GM18507 (cell line): ENCODE measurements around the gene NUPR1.
"Not testable (repeated sequence)": the region's sequence is repeated elsewhere in the genome, so short reads cannot be mapped to it uniquely, and the experiment has no call there.

ENCODE experiments used
- DNase-seq: peaks from one replicate; pipeline ENCODE4 v3.0.0; 2011; ENCODE audit warnings: low read depth; ENCODE audit not compliant: insufficient read length; ENCODE audit errors: extremely low spot score
- FAIRE-seq: peaks from 2 replicates; lab custom pipeline; 2011; peaks lifted over from hg19 to GRCh38; lab: Jason Lieb, UNC

NUPR1 gene

DNA sequence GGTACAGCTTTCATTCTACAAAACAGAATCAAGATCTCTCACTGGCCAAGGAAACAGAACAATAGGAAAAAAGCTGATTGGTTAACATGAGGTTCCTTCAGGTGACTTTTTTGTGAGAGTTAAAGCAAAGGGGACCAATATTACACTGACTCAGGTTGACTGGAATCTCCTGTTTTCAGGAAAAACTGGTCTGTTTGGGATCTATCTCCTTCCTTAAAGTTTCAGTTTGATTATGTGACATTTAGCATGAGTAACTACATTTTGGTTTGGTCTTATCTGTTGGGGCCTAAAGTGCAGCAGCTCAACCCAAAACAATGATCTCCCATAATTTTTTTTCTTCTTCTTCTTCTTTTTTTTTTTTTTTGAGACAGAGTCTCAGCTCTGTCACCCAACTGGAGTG lies 9.7 kb downstream of the NUPR1 start:
- no peak for DNase-seq
- FAIRE-seq, result no peak

DNA sequence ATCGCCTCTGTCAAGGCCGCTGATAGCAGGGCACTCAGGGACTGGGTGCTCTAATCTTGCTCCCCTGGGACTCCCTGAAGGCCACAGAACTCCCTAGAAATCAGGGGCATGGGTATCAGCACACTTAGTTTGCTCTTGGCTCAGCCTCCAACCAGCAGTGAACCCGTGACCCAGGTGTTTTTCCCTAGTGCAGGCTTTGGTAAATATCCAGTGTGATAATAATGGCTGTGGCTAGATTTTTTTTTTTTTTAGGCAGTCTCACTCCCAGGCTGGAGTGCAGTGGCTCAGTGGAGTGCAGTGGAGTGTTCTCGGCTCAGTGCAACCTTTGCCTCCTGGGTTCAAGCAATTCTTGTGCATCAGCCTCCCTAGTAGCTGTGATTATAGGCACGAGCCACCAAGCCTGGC lies 10.3 kb downstream of the NUPR1 start:
- DNase-seq (no peak), FAIRE-seq (no peak)

DNA sequence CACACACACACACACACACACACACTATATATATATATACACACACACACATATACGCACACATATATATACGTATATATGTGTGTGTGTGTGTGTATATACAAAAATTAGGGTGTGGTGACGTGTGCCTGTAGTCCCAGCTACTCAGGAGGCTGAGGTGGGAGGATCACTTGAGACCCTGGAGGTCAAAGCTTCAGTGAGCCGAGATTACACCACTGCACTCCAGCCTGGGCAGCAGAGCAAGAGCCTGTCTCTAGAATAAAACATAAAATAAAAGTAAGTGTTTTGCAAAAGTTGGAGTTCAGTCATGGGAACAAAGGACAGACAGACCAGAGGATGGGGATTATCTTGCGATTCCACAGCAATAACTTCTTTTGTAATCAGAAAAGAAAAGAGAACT lies 10.8 kb downstream of the NUPR1 start:
- FAIRE-seq (no peak), DNase-seq (no peak)

DNA sequence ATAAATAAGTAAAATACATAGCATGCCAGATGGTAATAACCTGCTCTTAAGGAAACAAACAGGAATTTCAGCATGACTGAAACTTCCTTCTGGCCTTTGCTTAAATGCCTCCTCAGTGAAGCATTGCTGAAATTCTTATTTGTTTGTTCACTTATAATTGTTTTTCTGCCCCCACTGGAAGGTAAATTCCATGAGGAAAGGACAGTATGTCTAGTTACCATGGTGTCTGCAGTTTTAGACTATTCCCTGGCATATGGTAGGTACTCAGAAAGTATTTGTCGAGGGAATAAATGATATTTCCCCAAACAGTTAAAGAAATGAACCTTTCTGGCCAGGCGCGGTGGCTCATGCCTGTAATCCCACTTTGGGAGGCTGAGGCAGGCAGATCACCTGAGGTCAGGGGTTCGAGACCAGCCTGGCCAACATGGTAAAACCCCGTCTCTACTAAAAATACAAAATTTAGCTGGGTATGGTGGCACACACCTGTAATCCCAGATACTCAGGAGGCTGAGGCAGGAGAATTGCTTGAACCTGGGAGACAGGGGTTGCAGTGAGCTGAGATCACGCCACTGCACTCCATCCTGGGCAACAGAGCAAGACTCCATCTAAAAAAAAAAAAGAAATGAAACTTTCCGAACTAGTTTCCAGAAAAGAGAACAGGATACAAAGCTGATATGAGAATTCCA lies 11.5 kb downstream of the NUPR1 start:
- FAIRE-seq, DNase-seq: not testable (repeated sequence)

DNA sequence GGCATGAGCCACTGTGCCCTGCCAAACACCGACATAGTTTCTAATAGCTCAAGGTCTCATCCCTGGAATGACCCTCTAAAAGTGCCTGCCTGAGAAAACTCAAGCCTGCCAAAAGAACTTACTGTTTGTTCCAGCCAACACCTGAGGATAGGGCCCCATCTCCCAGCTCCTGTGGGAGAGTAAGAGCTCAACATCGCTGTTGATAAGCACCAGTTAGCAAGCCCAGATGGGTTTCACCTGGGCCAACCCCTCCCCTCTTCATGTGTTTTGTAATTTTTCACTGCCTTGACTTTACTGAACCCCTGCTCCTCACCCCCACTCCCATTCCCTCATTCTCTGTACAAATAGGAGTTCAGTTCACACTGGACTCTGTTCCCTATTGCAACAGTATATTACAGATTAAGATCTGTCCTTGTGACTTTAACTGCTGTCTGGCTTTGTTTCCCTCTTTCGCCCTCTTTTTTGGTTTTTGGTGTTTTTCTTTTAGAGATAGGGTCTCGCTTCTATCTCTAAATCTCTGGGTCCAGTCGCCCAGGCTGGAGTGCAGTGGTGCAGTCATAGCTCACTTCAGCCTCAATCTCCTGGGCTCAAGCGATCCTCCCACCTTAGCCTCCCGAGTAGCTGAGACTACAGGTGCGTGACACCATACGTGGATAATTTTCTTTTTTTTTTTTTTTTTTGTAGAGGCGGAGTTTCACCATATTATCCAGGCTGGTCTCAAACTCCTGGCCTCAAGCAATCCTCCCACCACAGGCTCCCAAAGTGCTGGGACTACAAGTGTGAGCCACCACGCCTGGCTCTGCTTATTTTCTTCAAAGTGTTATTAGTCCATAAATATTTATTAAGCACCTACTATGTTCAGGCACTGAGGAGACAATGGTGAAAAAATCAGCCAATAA lies 12.3 kb downstream of the NUPR1 start:
- FAIRE-seq, result no peak
- no peak for DNase-seq

DNA sequence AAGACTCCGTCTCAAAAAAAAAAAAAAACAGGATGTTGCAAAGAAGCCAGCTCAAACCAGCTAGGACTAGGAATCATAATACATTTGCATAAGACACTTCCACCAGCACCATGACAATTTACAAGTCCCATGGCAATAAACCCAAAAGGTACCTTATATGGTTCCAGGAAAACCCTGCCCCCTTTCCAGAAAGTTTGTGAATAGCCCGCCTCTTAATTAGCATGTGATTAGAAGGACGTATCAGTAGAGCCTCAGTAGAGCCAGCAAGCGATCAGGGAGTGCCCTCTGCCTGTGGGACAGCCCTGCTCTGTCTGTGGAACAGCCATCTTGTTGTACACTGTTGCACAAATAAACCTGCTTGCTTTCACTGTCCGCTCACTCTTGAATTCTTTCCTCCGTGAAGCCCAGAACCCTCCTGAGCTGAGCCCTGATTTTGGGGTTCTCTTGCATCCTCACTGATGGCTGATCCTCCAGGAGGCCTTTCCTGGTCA lies 14.0 kb downstream of the NUPR1 start:
- no peak for FAIRE-seq
- DNase-seq, result no peak

DNA sequence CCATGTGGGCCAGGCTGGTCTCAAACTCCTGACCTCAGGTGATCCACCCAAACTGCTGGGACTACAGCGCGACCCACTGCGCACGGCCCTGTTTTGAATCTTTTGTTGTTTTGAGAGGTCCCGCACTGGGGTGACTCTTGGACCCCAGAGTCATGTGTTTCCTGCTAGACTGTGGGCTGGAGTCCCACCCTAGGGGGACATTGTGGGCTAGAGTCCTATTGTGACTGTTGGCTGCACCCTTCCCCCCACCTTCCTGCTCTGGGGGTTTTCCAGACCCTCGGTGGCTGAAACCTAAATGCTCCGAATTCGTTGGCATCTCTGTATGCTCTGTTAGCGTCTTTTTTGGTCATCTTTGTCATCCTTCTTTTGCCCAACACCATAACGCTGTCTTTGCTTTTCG lies 16.0 kb downstream of the NUPR1 start:
- FAIRE-seq (no peak), DNase-seq (no peak)

DNA sequence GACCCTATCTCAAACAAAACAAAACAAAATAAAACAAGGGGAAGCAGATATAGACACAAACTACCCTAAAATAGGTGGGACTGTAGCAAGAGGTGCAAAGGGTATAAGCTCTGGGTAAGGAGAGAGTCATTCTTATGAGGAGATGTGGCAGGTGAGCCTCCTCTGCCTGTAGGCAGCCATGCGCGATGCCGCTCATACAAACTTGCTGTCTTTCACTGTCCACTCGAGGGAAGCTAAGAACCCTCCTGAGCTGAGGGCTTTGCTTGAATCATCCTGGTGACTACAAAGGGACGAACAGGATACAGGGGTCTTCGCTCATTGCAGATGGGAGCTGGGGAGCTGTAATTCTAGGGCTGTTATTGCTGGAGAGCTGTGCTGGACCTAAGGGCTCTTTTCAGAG lies 17.3 kb downstream of the NUPR1 start:
- FAIRE-seq (no peak), DNase-seq (no peak)

DNA sequence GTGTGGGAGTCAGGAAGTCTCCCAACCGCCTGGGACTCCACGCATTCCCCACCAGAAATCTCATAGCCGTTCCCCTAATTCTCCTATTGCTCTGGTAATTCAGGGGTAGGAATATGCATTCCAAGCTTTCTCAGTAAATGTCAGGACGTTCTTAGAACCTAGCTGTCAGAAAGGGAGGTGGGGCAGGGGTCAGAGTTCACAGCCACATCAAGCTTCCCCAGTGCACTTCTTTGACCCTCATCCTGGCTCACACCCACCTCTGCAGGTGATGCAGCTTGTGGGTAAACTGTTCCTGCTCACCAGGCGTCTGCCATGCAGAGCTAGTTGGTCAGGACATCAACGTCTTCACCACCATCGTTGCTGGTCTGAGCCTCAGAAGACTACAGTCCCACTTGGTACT lies 18.1 kb downstream of the NUPR1 start:
- DNase-seq, result no peak
- no peak for FAIRE-seq

DNA sequence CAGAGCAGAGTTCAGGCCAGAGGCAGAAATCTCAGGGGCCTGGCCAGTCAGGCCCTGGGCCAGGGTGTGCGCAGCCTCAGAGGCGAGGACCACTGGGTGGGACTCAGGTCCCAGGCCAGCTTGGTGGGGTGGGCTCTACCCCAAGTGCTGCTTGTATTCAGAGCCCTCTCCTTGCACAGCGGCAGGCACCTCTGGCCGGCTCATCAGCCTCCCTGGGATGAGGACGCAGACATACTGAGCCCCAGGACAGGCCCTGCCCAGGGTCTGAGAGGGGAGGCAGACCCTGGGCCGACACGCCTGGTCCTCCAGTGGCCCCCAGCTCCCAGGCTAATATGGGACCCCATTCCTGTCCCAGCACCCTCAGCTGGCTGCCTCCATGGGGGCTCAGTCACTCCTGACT lies 24.5 kb downstream of the NUPR1 start:
- DNase-seq, result no peak
- FAIRE-seq, result no peak

DNA sequence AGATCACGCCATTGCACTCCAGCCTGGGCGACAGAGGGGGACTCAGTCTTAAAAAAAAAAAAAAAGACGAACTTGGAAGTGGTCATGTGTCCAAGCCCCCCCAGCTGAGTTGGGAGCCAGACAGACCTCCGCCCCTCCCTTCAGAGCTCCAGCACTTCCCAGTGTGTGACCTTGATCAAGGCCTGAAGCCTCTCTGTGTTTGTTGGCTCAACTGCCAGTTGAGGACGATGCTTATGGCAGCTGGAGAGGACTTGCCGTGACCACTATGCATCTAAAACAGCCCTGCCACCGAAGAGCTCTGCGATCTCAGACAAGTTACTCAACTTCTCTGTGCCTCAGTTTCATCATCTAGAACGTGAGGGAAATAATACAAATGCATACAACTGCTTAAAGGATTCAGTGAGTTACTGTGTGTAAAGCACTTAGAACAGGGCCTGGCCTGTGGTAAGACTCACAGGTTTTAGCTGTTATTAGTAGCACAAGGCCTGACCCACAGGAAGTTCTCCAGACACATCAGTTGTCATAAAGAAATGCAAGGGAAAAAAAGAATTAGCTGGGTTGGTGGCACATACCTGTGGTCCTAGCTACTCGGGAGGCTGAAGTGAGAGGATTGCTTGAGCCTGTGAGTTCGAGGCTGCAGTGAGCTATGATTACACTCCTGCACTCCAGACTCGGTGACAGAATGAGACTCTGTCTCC lies 25.1 kb downstream of the NUPR1 start:
- FAIRE-seq (no peak), DNase-seq (no peak)

DNA sequence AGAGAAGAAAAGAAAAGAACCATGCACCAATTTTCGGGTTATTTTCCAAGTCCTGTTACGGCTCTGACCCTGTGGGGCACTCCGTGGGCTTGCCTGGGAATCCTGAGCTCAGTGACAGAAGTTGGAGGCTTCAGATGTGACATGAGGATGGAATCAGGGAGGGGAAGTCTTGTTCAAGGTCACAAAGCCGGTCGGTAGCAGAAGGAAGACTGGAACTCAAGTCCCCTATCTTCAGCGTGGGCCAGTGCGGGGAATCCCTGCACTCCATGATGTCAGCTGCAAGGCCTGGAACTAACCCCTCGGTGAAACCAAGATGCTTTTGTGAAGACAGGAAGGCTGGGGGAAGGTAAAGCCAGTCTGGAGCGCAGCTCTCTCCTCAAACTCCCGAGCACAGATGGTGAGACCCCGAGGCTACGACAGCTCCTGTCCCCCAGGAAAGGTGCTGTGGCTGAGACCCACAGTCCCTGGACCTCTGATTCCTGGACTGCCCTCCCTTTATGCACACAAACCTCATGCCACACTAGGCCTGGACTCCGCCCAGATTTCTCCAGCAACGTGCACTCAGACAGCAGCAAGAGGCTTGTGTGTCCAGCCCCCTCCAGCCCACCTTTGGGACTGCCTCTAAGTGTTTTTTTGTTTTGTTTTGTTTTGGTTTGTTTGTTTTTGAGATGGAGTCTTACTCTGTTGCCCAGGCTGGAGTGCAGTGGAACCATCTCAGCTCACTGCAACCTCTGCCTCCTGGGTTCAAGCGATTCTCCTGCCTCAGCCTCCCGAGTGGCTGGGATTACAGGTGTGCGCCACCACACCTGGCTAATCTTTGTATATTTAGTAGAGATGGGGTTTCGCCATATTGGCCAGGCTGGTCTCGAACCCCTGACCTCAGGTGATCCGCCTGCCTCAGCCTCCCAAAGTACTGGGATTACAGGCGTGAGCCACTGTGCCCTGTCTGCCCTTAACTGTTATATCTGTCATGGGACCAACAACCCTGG lies 26.7 kb downstream of the NUPR1 start:
- FAIRE-seq (no peak), DNase-seq (no peak)

DNA sequence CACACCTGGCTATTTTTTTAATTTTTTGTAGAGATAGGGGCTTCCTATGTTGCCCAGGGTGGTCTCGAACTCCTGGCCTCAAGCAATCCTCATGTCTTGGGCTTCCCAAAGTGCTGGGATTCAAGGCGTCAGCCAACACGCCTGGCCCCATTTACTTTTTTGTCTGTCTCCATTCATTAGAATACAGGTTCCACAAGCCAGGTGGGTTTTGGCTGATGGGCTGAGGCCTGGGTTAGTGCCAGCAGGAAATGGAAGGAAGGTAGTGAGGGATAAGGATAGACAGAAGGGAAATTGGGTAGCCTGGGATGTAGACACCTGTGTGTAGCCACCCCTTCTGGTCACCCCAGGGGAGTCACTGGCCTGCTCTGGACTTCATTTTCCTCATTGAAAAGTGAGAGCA lies 27.7 kb downstream of the NUPR1 start:
- no peak for FAIRE-seq
- no peak for DNase-seq

DNA sequence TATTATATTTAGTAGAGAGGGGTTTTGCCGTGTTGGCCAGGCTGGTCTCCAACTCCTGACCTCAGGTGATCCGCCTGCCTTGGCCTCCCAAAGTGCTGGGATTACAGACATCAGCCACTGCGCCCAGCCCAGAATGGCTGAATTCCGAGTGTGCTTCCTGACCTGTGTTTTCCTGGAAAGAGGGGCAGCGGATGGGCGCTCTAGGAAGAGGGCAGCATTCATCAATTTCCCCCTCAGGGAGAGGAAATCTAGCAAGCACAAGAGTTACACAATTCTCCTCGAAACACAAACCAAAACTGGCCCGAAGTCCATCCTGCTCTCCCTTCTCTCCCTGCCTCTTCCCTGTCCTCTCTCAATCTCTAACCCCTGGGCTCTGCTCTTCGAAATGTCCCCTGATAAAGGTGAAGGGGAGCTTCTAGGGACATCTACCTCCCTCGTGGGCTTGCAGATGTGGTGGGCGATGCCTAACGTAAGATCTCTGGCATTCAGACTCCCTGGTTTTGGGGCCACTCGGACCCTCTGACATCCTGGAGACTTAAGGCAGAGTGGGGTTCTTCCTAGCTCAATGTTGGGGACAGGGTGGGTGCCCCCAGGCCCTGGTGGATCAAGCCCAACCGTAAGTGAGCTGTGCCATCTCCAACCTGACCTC lies 33.2 kb downstream of the NUPR1 start:
- FAIRE-seq, result no peak
- no peak for DNase-seq

DNA sequence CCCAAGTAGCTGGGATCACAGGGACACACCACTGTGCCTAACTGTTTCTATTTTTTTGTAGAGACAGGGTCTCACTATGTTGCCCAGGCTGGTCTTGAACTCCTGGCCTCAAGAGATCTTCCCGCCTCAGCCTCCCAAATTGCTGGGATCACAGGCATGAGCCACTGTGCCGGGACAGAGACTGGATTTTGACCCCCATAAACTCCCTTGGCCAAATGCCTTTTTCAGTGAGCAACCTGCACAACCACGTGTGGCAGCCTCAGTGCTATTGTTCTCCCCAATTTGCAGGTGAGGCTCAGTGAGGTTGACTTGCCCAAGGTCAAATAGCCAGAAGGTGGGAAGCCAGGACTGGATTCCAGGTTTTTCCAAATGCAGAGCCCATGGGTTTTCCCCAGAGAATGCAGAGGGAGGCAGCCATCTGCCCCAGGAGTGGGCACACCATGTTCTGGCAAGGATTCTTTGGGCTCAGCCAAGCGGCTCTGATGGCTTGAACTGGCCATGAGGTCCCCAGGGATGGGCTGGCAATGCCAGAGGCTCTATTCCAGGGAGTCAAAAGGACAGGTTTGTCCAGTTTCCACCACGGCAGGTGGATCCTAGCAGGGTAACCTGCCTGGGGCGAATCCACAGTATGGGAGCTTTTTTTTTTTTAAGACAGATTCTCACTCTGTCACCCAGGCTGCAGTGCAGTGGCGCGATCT lies 33.9 kb downstream of the NUPR1 start:
- FAIRE-seq (no peak), DNase-seq (no peak)

DNA sequence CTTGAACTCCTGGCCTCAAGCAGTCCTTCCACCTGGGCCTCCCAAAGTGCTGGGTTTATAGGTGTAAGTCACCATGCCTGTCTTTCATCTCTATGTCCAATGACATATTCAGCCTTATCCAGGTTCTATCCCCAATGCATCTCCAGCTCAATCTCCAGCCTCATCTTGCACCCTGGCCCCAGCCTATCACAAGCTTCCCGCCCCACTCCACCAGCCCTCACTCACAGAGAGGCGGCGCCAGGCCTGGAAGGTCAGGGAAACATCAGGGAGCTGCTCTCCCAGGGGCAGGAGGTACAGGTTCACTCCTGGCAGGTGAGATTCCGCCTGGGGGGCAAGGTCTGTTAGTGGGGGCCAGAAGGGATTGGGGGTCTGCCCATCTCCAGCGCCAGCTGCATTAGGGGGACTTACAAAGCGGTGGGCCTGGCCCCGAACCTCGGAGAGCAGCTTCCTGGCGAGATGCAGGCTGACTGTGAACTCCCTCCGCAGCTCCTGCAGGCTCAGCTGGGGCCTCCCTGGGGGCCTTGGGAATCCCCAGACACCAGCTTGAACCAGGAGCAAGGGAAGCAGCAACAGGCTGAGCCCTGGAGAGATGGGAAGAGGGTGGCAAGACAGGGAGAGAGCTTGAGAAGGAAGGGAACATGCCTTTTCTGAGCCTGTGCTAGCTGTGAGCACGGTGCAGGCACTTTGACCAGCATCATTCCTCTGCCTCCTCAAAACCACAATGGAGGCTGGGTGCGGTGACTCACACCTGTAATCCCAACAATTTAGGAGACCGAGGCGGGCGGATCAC lies 35.1 kb downstream of the NUPR1 start:
- FAIRE-seq, result no peak
- no peak for DNase-seq

DNA sequence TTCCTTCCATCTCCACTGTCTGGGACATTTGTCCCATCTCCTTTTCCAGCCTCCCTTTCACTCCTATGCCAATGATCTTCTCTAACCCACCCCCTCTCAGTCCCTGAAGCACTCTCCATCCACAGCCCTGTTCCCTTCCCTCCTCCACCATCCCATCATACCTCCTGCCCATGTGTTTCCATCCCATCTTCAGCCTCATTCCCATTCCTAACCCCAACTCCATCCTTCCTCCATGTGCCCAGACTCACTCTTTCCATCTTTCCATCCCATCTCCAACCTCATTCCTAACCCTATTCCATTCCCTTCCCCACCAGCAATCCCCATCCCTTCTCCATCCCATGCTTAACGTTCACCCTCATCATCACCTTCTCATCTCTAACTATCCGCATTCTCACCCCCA lies 36.5 kb downstream of the NUPR1 start:
- FAIRE-seq (no peak), DNase-seq (no peak)
